Head of caudate nucleus (tissue), 42 donors: Measurements from ENCODE around the gene RCOR1.
"Not testable (repeated sequence)": the region's sequence is repeated elsewhere in the genome, so short reads cannot be mapped to it uniquely, and the experiment has no call there.

ENCODE experiments used
- DNase-seq, 42 donors: peaks; one replicate each; pipeline versions ENCODE4 v3.0.0 to v3.0.0-alpha.2; 2020 to 2021; ENCODE audit warnings: mixed read lengths in 7 of 42
- intact Hi-C: fragments of 100-400 bp; cut with DNase I; formaldehyde crosslinking; loops from one replicate; pipeline ENCODE4 v1.15.0; 2022

Gene RCOR1

DNA sequence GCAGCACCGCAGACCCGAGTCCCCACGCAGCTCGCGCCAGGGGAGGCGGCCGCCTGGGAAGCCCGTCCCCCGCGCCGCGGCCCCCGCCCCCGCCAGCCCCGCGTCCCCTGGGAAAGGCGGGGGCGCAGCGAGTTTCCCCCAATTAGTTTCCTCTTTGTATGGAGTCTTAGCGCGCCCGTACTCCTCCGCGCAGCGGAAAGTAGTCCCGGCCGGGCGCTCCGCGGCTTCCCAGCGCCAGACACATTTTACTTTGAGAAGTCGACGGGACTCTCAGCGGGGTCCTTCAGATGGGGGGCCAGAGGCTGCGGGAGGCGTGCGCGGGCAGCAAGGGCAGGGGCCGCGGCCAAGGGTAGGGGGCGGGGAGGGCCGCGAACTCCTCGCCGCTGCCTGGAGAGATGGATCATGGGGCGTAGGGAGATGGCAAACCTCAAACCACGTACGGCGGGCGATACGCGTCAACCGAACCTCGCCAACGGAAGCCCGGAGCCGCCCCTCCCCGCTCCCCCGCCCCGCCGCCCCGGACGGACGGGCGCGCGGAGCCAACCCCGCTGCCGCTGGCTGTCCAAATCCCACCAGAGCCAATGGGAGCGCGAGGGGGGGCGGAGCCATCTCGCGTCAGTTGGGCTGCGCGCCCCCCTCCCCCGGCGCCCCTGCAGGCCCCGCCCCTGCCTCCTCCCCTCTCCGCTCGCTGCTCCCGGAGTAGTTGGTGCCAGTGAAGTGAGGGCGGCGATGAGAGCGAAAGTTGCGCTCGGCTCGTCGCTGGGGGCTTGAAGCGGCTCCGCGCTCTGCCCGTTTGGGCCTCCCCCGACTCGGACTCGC lies at the start of gene RCOR1:
TSS of gene RCOR1 (plus strand) at position 706 of the 819 bp plus-strand sequence. CDS start 238 bp downstream, outside the sequence.
- peak; percentile 94 to 100 (median 99) for DNase-seq
- intact Hi-C loops, result loop anchor here (2.0 to 5.0 kb wide), 2 partner anchors 67 to 185 kb away; partner anchors contain the start of gene TRAF3

GRCh38 chr14:102544046-102544746 lies 48.3 kb upstream of the RCOR1 start:
- intact Hi-C loops, result no loop called here
- no peak for DNase-seq

DNA sequence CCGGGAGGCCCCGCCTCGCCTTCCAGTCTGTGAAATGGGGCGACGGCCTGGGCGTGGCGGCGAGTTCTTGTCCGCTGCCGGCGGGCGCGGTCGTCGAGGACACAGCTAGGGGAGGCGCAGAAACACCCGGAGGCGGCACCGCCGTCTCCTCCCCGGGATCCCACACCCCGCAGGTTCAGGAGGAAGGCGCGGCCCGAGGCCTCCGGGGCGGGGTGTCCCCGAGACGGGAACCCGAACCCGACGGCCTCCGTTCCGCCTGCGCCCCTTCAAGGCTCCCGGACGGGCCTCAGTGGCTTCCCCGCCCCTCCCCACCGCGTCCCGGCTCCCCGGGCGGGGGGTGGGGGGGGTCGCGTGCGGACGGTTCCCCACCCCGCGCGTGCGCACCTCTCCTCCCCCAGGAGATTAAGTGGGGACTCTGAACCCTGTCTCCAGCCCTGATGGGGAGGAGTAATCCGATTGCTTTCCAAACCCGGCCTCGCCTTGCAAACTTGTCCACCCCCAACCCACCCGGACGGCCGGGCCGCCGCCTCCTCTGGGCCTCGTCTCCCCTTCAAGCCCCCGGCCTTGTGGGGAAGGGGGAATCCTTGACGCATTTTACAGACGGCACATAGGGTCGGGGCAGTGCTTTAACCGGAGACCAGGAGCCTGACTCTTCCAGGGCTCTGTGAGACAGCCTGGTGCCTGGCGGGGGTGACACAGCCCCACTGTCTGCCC lies 47.5 kb upstream of the RCOR1 start:
- no peak for DNase-seq
- intact Hi-C loops, result no loop called here

GRCh38 chr14:102545461-102546265 lies 46.8 kb upstream of the RCOR1 start:
- DNase-seq, result peak in 2 of 42 donors; percentile 17 to 34
- intact Hi-C loops, result no loop called here

GRCh38 chr14:102548616-102549240 lies 43.7 kb upstream of the RCOR1 start:
- DNase-seq, result no peak

GRCh38 chr14:102550927-102551401 lies 41.5 kb upstream of the RCOR1 start:
- DNase-seq, intact Hi-C loops: not testable (repeated sequence)

More at GRCh38 chr14:102548616-102549240, 43.7 kb upstream of the RCOR1 start:
- intact Hi-C loops, result no loop called here

- no peak for DNase-seq
- intact Hi-C loops, result no loop called here
Measured at GRCh38 chr14:102551995-102552705, 40.3 kb upstream of the RCOR1 start.

DNA sequence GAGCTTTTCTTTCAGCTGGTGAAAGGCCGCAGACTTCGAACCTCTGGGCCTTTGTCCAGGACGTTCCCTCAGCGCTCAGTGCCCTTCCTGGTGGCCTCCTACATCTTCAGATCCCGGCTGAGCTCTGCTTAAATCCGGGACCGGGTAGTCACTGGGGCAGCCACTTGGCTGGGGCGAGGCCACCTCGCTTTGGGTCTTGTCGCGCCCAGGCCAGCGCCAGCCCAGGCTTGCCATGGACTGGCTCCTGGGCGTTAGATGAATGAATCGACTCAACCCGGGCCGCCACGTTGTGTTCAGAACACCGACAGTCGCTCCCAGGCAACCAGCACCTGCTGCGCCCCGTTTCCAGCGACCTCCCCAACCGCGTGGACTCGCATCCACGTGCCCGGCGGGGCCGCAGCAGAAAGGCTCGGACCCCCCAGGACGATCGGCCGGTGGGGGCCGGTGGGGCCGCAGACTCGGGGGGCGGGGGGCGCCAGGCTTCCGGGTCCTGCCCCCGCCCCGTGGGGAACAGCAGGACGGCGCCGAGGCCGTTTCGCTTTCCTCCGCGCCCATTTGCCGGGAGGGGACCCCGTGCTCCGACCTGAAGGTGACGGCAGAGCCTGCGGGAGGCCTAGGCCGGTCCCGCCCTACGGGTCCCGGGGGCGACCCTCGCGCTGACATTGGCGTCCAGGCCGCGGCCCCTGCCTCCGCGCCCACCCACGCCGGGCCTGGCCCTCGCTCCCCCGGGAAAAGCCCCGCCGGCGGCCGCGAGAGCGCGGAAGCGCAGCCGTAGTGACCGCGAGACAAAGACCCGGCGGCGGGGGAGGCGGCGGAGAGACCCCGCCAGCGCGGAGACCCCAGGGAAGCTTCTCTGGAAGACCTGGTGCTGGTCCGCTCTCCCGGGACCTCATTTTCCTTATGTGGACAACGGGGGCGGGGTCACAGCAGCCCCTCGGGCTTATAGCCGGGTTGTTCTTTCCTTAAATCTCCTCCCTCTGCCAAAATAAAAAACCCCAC lies 37.3 kb upstream of the RCOR1 start:
- intact Hi-C loops, result no loop called here
- DNase-seq, result peak in 13 of 42 donors; percentile 8 to 53 (median 24)

- intact Hi-C loops, result no loop called here
- no peak for DNase-seq
Measured at GRCh38 chr14:102556098-102556677, 36.3 kb upstream of the RCOR1 start.

DNA sequence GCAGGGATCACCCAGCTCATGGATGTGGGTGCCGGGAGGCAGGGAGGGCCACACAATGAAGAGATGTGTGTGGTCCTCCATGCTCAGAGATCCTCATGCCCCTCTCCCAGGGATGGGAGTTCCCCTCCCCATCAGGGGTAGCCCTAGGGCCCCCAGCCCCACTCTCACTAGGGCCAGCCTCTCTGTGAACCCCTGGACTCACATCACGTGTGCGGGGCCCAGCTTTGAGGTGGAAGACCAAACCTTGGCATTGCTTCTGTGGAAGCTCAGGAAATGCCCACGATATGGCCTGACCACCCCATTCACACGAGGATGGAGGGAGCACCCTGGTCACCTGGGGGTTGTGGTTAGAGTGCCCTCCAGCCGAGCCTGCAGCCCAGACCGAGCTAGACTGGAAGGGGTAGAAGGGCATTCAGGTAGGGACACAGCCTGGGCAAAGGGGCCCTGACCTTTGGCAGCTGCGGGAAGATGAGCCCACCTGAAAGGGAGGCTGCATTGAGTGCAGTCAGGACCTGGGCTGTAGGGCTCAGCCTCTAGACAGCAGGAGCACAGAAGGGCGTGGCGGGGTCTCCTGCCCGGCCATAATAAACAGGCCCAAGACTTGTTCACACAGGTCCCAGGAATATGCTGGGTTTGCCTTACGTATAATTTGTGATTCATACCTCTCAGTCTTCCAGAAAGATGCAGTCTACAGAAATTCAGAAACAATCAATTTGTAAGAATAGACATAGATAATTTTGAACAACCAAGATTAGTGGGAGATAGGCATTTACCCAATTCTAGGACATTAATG lies 34.8 kb upstream of the RCOR1 start:
- no peak for DNase-seq
- intact Hi-C loops, result no loop called here

DNA sequence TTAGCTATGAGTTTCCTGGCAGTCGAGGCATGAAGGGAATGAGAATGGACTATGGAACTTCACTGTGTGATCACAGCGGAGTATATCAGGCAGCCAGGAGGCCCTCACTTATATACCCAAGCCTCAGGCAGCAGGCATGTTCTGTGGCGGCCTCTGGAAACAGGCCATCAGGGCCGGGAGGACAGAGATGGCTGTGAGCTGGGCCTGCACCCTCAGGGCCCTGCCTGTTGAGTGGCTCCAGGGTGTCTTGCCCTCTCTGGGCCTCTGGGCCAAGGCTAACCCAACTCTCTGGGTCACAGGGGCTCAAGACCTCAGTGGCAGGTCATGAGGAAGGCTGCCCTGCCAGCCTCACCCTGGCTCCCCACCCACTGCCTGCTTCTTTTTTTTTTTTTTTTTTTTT lies 33.9 kb upstream of the RCOR1 start:
- intact Hi-C loops, result no loop called here
- DNase-seq, result no peak

DNA sequence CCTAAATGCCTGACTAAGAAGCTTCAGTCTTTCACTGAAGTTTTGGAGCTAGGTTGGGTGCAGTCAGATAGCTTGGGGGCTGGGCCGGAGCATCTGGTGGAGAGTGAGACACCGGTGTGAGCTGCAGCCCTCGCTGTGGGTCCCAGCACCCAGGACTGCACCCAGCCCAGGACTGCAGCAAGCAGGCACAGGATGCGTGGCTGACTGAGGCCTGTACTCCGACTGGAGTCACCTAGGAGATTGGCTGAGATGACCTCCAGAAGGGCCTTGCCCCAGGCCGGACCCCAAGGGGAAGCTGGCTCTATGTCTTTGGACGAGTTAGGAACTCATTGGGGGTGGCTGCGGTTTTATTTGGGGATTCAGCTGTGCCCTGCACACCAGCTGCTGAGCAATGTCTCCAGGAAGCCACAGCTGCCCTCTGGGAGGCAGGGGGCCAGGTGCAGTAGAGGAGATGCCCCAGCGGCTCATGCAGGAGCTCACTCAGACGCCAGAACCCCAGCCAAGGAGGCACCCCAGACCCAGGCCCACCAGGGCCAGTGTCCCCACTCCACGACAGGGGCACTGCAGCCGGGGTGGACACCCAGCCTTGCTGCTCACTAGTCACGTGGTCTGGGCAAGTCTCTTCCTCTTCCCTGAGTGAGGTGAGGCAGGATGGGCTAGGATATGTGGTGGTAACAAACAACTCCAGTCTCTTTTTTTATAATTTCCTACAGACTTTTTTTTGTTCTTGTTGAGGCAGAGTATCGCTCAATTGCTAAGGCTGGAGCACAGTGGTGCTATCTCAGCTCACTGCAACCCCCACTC lies 31.8 kb upstream of the RCOR1 start:
- DNase-seq, result no peak
- intact Hi-C loops, result no loop called here

DNA sequence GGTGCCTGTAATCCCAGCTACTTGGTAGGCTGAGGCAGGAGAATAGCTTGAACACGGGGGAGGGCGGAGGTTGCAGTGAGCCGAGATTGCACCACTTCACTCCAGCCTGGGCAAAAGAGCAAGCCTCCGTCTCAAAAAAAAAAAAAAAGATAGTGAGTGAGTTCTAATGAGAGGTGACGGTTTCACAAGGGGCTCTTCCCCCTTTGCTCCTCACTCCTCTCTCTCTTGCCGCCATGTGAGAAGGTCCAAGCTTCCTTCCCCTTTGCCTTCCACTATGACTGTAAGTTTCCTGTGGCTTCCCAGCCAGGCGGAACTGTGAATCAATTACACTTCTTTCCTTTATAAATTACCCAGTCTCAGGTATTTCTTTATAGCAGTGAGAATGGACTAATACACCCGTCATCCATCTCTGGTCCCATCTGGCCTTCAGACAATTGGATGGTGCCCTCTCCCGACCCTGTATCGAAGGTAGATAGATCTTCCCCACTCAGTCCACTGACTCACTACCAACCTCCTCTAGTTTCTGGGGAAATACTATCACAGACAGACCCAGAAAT lies 27.0 kb upstream of the RCOR1 start:
- DNase-seq, result peak in 14 of 42 donors; percentile 4 to 49 (median 23)
- intact Hi-C loops, result no loop called here

DNA sequence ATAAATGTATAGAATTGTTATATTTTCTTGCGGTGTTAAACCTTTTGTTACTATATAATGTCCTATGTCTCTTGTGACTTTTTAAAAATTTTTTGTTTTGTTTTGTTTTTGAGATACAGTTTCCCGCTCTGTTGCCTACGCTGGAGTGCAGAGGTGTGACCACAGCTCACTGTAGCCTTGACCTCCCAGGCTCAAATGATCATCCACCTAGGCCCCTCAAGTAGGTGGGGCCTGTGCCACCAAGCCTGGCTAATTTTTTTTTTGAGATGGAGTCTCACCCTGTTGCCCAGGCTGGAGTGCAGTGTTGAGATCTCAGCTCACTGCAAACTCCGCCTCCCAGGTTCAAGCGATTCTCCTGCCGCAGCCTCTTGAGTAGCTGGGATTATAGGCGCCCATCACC lies 26.5 kb upstream of the RCOR1 start:
- intact Hi-C loops, result no loop called here
- DNase-seq, result no peak
